Dendritic cell treated with granulocyte-macrophage colony-stimulating factor and Interleukin-4, amounts not matched to agents 40 ng/mL and 50 ng/mL, for 4 days (primary cell): ENCODE data around the gene PRMT5.
"Not testable (repeated sequence)": the region's sequence is repeated elsewhere in the genome, so short reads cannot be mapped to it uniquely, and the experiment has no call there.

Source experiments
- H3K27ac Mint-ChIP-seq: one replicate; pipeline ENCODE4 v1.8.0; 2022; ENCODE audit warnings: mild to moderate bottlenecking, mixed read lengths
- H3K27me3 Mint-ChIP-seq: one replicate; pipeline ENCODE4 v1.8.0; 2022; ENCODE audit warnings: mild to moderate bottlenecking, mixed read lengths
- H3K36me3 Mint-ChIP-seq: one replicate; pipeline ENCODE4 v1.8.0; 2022; ENCODE audit warnings: low read depth, mixed read lengths
- H3K4me1 Mint-ChIP-seq: one replicate; pipeline ENCODE4 v1.8.0; 2022; ENCODE audit warnings: low read depth, mixed read lengths
- H3K4me3 Mint-ChIP-seq: one replicate; pipeline ENCODE4 v1.8.0; 2022; ENCODE audit warnings: mild to moderate bottlenecking, moderate library complexity, mixed read lengths
- H3K9me3 Mint-ChIP-seq: one replicate; pipeline ENCODE4 v1.8.0; 2022; ENCODE audit warnings: mixed read lengths
- intact Hi-C: fragments of 100-400 bp; cut with micrococcal nuclease; formaldehyde crosslinking; loops from one replicate; pipeline ENCODE4 v1.15.0; 2022

Gene PRMT5

GRCh38 chr14:22962061-22962676 is 33.0 kb upstream of the PRMT5 start:
- no peak overlapping the region for H3K4me3 Mint-ChIP-seq
- peaks cover 3% of the 10 kb centered on the region for H3K27me3 Mint-ChIP-seq
- no peak overlapping the region for H3K27ac Mint-ChIP-seq
- H3K9me3 Mint-ChIP-seq, result no peaks in the 10 kb centered on the region
- intact Hi-C loops, result no loop called here
- H3K4me1 Mint-ChIP-seq, result no peaks in the 10 kb centered on the region
- no peaks in the 10 kb centered on the region for H3K36me3 Mint-ChIP-seq

GRCh38 chr14:22955702-22956569 is 26.8 kb upstream of the PRMT5 start:
- no peaks in the 10 kb centered on the region for H3K27me3 Mint-ChIP-seq
- peaks cover 46% of the 10 kb centered on the region for H3K36me3 Mint-ChIP-seq
- H3K9me3 Mint-ChIP-seq, result no peaks in the 10 kb centered on the region
- intact Hi-C loops, result no loop called here
- H3K4me1 Mint-ChIP-seq, result peaks cover 31% of the 10 kb centered on the region
- H3K4me3 Mint-ChIP-seq, result peak overlapping the region; percentile 92
- peak overlapping the region; percentile 99 for H3K27ac Mint-ChIP-seq

- H3K27me3 Mint-ChIP-seq, result no peaks in the 10 kb centered on the region
- intact Hi-C loops, result no loop called here
- no peaks in the 10 kb centered on the region for H3K9me3 Mint-ChIP-seq
- peak overlapping the region; percentile 4 for H3K27ac Mint-ChIP-seq
- peaks cover 81% of the 10 kb centered on the region for H3K36me3 Mint-ChIP-seq
- H3K4me1 Mint-ChIP-seq, result peaks cover 31% of the 10 kb centered on the region
- H3K4me3 Mint-ChIP-seq, result no peak overlapping the region
Observed at GRCh38 chr14:22952418-22952817, 23.2 kb upstream of the PRMT5 start.

GRCh38 chr14:22951795-22952194 is 22.6 kb upstream of the PRMT5 start:
- H3K27me3 Mint-ChIP-seq, H3K4me3 Mint-ChIP-seq, intact Hi-C loops, H3K9me3 Mint-ChIP-seq: not testable (repeated sequence)
- H3K4me1 Mint-ChIP-seq, result peaks cover 31% of the 10 kb centered on the region
- H3K36me3 Mint-ChIP-seq, result peaks cover 85% of the 10 kb centered on the region
- H3K27ac Mint-ChIP-seq, result peak overlapping the region; percentile 4

GRCh38 chr14:22945642-22946041 is 16.5 kb upstream of the PRMT5 start:
- Mint-ChIP-seq H3K36me3 (peaks cover 88% of the 10 kb centered on the region), H3K4me1 (no peaks in the 10 kb centered on the region), H3K9me3 (no peaks in the 10 kb centered on the region), H3K27ac (no peak overlapping the region), H3K4me3 (no peak overlapping the region), H3K27me3 (no peaks in the 10 kb centered on the region)
- intact Hi-C loops, result no loop called here

- Mint-ChIP-seq H3K4me3 (no peak overlapping the region), H3K27me3 (no peaks in the 10 kb centered on the region), H3K36me3 (peaks cover 74% of the 10 kb centered on the region), H3K27ac (no peak overlapping the region), H3K9me3 (no peaks in the 10 kb centered on the region), H3K4me1 (no peaks in the 10 kb centered on the region)
- intact Hi-C loops, result no loop called here
Observed at GRCh38 chr14:22939684-22940083, 10.5 kb upstream of the PRMT5 start.

GRCh38 chr14:22935156-22935555 is 6.0 kb upstream of the PRMT5 start:
- Mint-ChIP-seq H3K9me3 (no peaks in the 10 kb centered on the region), H3K27me3 (no peaks in the 10 kb centered on the region), H3K4me3 (no peak overlapping the region), H3K4me1 (no peaks in the 10 kb centered on the region), H3K36me3 (peaks cover 42% of the 10 kb centered on the region), H3K27ac (no peak overlapping the region)
- intact Hi-C loops, result no loop called here

- intact Hi-C loops, result no loop called here
- no peaks in the 10 kb centered on the region for H3K9me3 Mint-ChIP-seq
- no peak overlapping the region for H3K4me3 Mint-ChIP-seq
- no peak overlapping the region for H3K27ac Mint-ChIP-seq
- H3K36me3 Mint-ChIP-seq, result peaks cover 19% of the 10 kb centered on the region
- peaks cover 2% of the 10 kb centered on the region for H3K4me1 Mint-ChIP-seq
- H3K27me3 Mint-ChIP-seq, result no peaks in the 10 kb centered on the region
Observed at GRCh38 chr14:22932146-22932545, 3.0 kb upstream of the PRMT5 start.

- Mint-ChIP-seq H3K4me1 (peaks cover 17% of the 10 kb centered on the region), H3K9me3 (no peaks in the 10 kb centered on the region), H3K4me3 (no peak overlapping the region), H3K27me3 (no peaks in the 10 kb centered on the region), H3K27ac (no peak overlapping the region), H3K36me3 (peaks cover 24% of the 10 kb centered on the region)
- intact Hi-C loops, result loop anchor here (1.0 to 2.0 kb wide), 2 partner anchors 11 to 53 kb away; partner anchors contain the start of genes AJUBA and RBM23
Observed at GRCh38 chr14:22929961-22930364, 787 bp upstream of the PRMT5 start.

GRCh38 chr14:22928237-22929103 is 706 bp downstream of the PRMT5 start:
- H3K4me1 Mint-ChIP-seq, result peaks cover 17% of the 10 kb centered on the region
- peaks cover 39% of the 10 kb centered on the region for H3K36me3 Mint-ChIP-seq
- no peaks in the 10 kb centered on the region for H3K27me3 Mint-ChIP-seq
- no peak overlapping the region for H3K4me3 Mint-ChIP-seq
- no peaks in the 10 kb centered on the region for H3K9me3 Mint-ChIP-seq
- intact Hi-C loops, result loop anchor here (1.0 kb wide), 1 partner anchor 9 kb away; the partner anchor contains the start of gene RBM23
- no peak overlapping the region for H3K27ac Mint-ChIP-seq

GRCh38 chr14:22926316-22926715 is 2.9 kb downstream of the PRMT5 start:
- Mint-ChIP-seq H3K4me3 (no peak overlapping the region), H3K9me3 (no peaks in the 10 kb centered on the region), H3K27me3 (no peaks in the 10 kb centered on the region), H3K27ac (no peak overlapping the region), H3K36me3 (peaks cover 60% of the 10 kb centered on the region), H3K4me1 (peaks cover 28% of the 10 kb centered on the region)
- intact Hi-C loops, result no loop called here

- no peak overlapping the region for H3K4me3 Mint-ChIP-seq
- no peak overlapping the region for H3K27ac Mint-ChIP-seq
- peaks cover 28% of the 10 kb centered on the region for H3K4me1 Mint-ChIP-seq
- H3K9me3 Mint-ChIP-seq, result no peaks in the 10 kb centered on the region
- no peaks in the 10 kb centered on the region for H3K27me3 Mint-ChIP-seq
- H3K36me3 Mint-ChIP-seq, result peaks cover 68% of the 10 kb centered on the region
- intact Hi-C loops, result no loop called here
Observed at GRCh38 chr14:22925513-22925912, 3.7 kb downstream of the PRMT5 start.

GRCh38 chr14:22923746-22924145 is 5.4 kb downstream of the PRMT5 start:
- intact Hi-C loops, result no loop called here
- Mint-ChIP-seq H3K4me3 (no peak overlapping the region), H3K4me1 (peaks cover 34% of the 10 kb centered on the region), H3K9me3 (no peaks in the 10 kb centered on the region), H3K36me3 (peaks cover 77% of the 10 kb centered on the region), H3K27me3 (no peaks in the 10 kb centered on the region), H3K27ac (no peak overlapping the region)

GRCh38 chr14:22922294-22922693 is 6.9 kb downstream of the PRMT5 start:
- intact Hi-C loops, result no loop called here
- Mint-ChIP-seq H3K4me3 (no peak overlapping the region), H3K27ac (no peak overlapping the region), H3K27me3 (no peaks in the 10 kb centered on the region), H3K9me3 (no peaks in the 10 kb centered on the region), H3K4me1 (peaks cover 41% of the 10 kb centered on the region), H3K36me3 (peaks cover 90% of the 10 kb centered on the region)
